Keratinocyte (primary cell): ENCODE results near the gene CLSTN1. TPM values are rescaled to one million over a fixed set of nuclear protein-coding genes. Genes with fewer than 3 reads are reported as not detected.

Experiments used
- DNase-seq: peaks from one replicate; pipeline ENCODE4 v3.0.0-alpha.2; 2011; ENCODE audit warnings: low read depth, missing footprints, low spot score
- FAIRE-seq: peaks from 2 replicates; lab custom pipeline; 2011; peaks lifted over from hg19 to GRCh38; lab: Jason Lieb, UNC
- H2AFZ ChIP-seq: 2 replicates; pipeline ENCODE4 v1.6.0; 2012; ENCODE audit warnings: low read length, control low read depth, inconsistent platforms; ENCODE audit not compliant: control insufficient read depth
- H3K27ac ChIP-seq: 2 replicates; pipeline ENCODE4 v1.5.1; 2011; ENCODE audit warnings: low read length; ENCODE audit not compliant: control insufficient read depth, insufficient read depth
- H3K27me3 ChIP-seq: 3 replicates; pipeline ENCODE4 v1.6.0; 2011; ENCODE audit warnings: low read length; ENCODE audit not compliant: control insufficient read depth, insufficient read depth; ENCODE audit errors: extremely low read depth
- H3K36me3 ChIP-seq, 2 experiments: 2 replicates in 1 of 2; 3 replicates in 1 of 2; pipeline ENCODE4 v1.5.1; 2011; ENCODE audit warnings: low read length in 2 of 2, mild to moderate bottlenecking in 1 of 2; ENCODE audit not compliant: control insufficient read depth in 2 of 2, insufficient read depth in 2 of 2; ENCODE audit errors: extremely low read depth in 1 of 2
- H3K4me1 ChIP-seq: 3 replicates; pipeline ENCODE4 v1.5.1; 2011; ENCODE audit warnings: low read length; ENCODE audit not compliant: control insufficient read depth, insufficient read depth; ENCODE audit errors: extremely low read depth
- H3K4me2 ChIP-seq: 3 replicates; pipeline ENCODE4 v1.6.0; 2011; ENCODE audit warnings: low read depth, low read length; ENCODE audit not compliant: control insufficient read depth, insufficient read depth; ENCODE audit errors: extremely low read depth
- H3K4me3 ChIP-seq, 3 experiments: fragments of 200-600 bp in 1 of 3; sonication (generic) in 1 of 3; 2 replicates in 2 of 3; 3 replicates in 1 of 3; pipeline ENCODE4 v1.5.1; 2011 to 2016; ENCODE audit warnings: low read length in 3 of 3, mild to moderate bottlenecking in 3 of 3, control low read depth in 2 of 3, inconsistent platforms in 1 of 3, low read depth in 1 of 3, mixed read lengths in 1 of 3, mixed run types in 1 of 3, moderate library complexity in 1 of 3; ENCODE audit not compliant: control insufficient read depth in 2 of 3, insufficient read depth in 2 of 3; ENCODE audit errors: extremely low read depth in 1 of 3
- H3K79me2 ChIP-seq: 2 replicates; pipeline ENCODE4 v1.6.0; 2012; ENCODE audit warnings: low read length; ENCODE audit not compliant: control insufficient read depth, insufficient read depth
- H3K9ac ChIP-seq: 3 replicates; pipeline ENCODE4 v1.6.0; 2011; ENCODE audit warnings: low read length; ENCODE audit not compliant: control insufficient read depth, insufficient read depth; ENCODE audit errors: extremely low read depth
- H3K9me1 ChIP-seq: 3 replicates; pipeline ENCODE4 v1.6.0; 2011; ENCODE audit warnings: low read length; ENCODE audit not compliant: control insufficient read depth, insufficient read depth; ENCODE audit errors: extremely low read depth
- H3K9me3 ChIP-seq: 2 replicates; pipeline ENCODE4 v1.5.1; 2012; ENCODE audit warnings: low read depth, low read length; ENCODE audit not compliant: control insufficient read depth
- H4K20me1 ChIP-seq: 3 replicates; pipeline ENCODE4 v1.6.0; 2011; ENCODE audit warnings: low read length; ENCODE audit not compliant: control insufficient read depth, insufficient read depth; ENCODE audit errors: extremely low read depth
- CTCF ChIP-seq, 3 experiments: IDR thresholded peaks in 1 of 3; conservative IDR thresholded peaks in 1 of 3; optimal IDR thresholded peaks in 1 of 3; 2 replicates in 2 of 3; 3 replicates in 1 of 3; pipeline versions ENCODE3 to v1.5.1; 2011; ENCODE audit warnings: low read length in 3 of 3, mild to moderate bottlenecking in 3 of 3, moderate library complexity in 2 of 3, control low read depth in 1 of 3, inconsistent platforms in 1 of 3; ENCODE audit not compliant: insufficient read depth in 2 of 3; ENCODE audit errors: extremely low read depth in 1 of 3
- EZH2 ChIP-seq: IDR thresholded peaks from one replicate; pipeline ENCODE4 v1.6.1; 2012; ENCODE audit warnings: inconsistent platforms, mild to moderate bottlenecking, low read length, moderate library complexity
- dilution Hi-C: fragments of 300-500 bp; cut with MboI; formaldehyde crosslinking; loops from one replicate; pipeline ENCODE4 v1.7.0; 2020; ENCODE audit warnings: low sequenced_read_pairs; ENCODE audit not compliant: extremely low pct_ligation_motif_present
- polyA plus RNA-seq, 5 experiments: library from polyadenylated mRNA; depleted of rRNA in 3 of 5; stranded (reverse) in 3 of 5; stranded (forward) in 1 of 5; unstranded in 1 of 5; fragments of >200 nt; gene quantifications; 1 replicate in 1 of 5; 2 replicates in 3 of 5; 3 replicates in 1 of 5; pipeline versions ENCODE4 v1.2.1 to v1.2.3, GENCODE V29; 2011 to 2012; ENCODE audit warnings: missing spikeins in 2 of 5, low read depth in 1 of 5, low replicate concordance in 1 of 5

CLSTN1 gene
- polyA plus RNA-seq, 1 donor (not counting 4 experiments of a cell fraction or from before 2014, with no cell fraction given), result 90.3 TPM

GRCh38 chr1:9744106-9744799, 79.5 kb downstream of the CLSTN1 start:
- no peak overlapping the region for H3K27ac ChIP-seq
- no peaks in the 10 kb centered on the region for H3K27me3 ChIP-seq
- H3K9me3 ChIP-seq, result no peaks in the 10 kb centered on the region
- no peak overlapping the region for H3K9ac ChIP-seq
- no peak overlapping the region for H3K4me2 ChIP-seq
- peaks cover 35 to 52% of the 10 kb centered on the region in 2 experiments for H3K36me3 ChIP-seq
- peaks cover 15% of the 10 kb centered on the region for H3K79me2 ChIP-seq
- dilution Hi-C loops, result no loop called here
- H2AFZ ChIP-seq, result no peak overlapping the region
- H3K4me1 ChIP-seq, result no peaks in the 10 kb centered on the region
- H3K9me1 ChIP-seq, result no peaks in the 10 kb centered on the region
- DNase-seq (no peak), FAIRE-seq (no peak)
- H3K4me3 ChIP-seq, result no peak overlapping the region
- peaks cover 6% of the 10 kb centered on the region for H4K20me1 ChIP-seq
- TF ChIP-seq CTCF (optimal IDR thresholded peaks at IDR 0.05 in 1 of 3, IDR thresholded peaks at IDR 0.05 in 1 of 3, conservative IDR thresholded peaks at IDR 0.05 in 1 of 3; ENCODE audit: extremely low read depth in 1 of 3, insufficient read depth in 2 of 3, low read length in 3 of 3), result no peak
- no peak for TF ChIP-seq EZH2

GRCh38 chr1:9737671-9738070, 86.1 kb downstream of the CLSTN1 start:
- peaks cover 11% of the 10 kb centered on the region for H3K79me2 ChIP-seq
- DNase-seq, result no peak
- no peak overlapping the region for H3K27ac ChIP-seq
- dilution Hi-C loops, result no loop called here
- no peak for FAIRE-seq
- no peak overlapping the region for H3K4me3 ChIP-seq
- H3K4me2 ChIP-seq, result no peak overlapping the region
- peaks cover 56 to 67% of the 10 kb centered on the region in 2 experiments for H3K36me3 ChIP-seq
- peaks cover 4% of the 10 kb centered on the region for H4K20me1 ChIP-seq
- H3K9me3 ChIP-seq, result no peaks in the 10 kb centered on the region
- H3K9ac ChIP-seq, result no peak overlapping the region
- H2AFZ ChIP-seq, result no peak overlapping the region
- no peaks in the 10 kb centered on the region for H3K27me3 ChIP-seq
- no peaks in the 10 kb centered on the region for H3K4me1 ChIP-seq
- H3K9me1 ChIP-seq, result no peaks in the 10 kb centered on the region
- TF ChIP-seq CTCF (optimal IDR thresholded peaks at IDR 0.05 in 1 of 3, IDR thresholded peaks at IDR 0.05 in 1 of 3, conservative IDR thresholded peaks at IDR 0.05 in 1 of 3; ENCODE audit: extremely low read depth in 1 of 3, insufficient read depth in 2 of 3, low read length in 3 of 3) (no peak), EZH2 (no peak)
